HCT116 (cell line): ENCODE measurements around the gene NFE2L2. TPM values are rescaled to one million over a fixed set of nuclear protein-coding genes. Genes with fewer than 3 reads are reported as not detected.

Experiments
- ATAC-seq: fragments of 200-7000 bp; cut with Tn5 transposase; 2 replicates; pipeline ENCODE4 v1.9.1; 2020; ENCODE audit warnings: mild to moderate bottlenecking, moderate library complexity
- BruUV-seq: library from RNA; stranded (reverse); fragments of 400-500 nt; replicated peaks from 2 replicates; lab custom pipeline; 2021; lab: Mats Ljungman, UMichigan
- CTCF ChIA-PET: fragments of 300-600 bp; sonication (Branson Sonifier 250); formaldehyde crosslinking; loops from one replicate; lab custom pipeline; 2021; ENCODE audit warnings: antibody characterized with exemption; lab: Charles Lee
- POLR2A ChIA-PET: fragments of 300-600, 350-600 bp; sonication (Branson Sonifier 250); formaldehyde crosslinking; loops from one replicate; lab custom pipeline; 2021; ENCODE audit warnings: antibody characterized with exemption; lab: Charles Lee
- RAD21 ChIA-PET, 2 experiments: fragments of 300-600 bp; sonication (Branson Sonifier 250); formaldehyde crosslinking; loops; one replicate each; lab custom pipeline; 2023; ENCODE audit warnings: low total read pairs in 2 of 2; ENCODE audit not compliant: uncharacterized antibody in 2 of 2, unreplicated experiment in 2 of 2, low non-redundant PET in 1 of 2; lab: Charles Lee
- DNase-seq: peaks from one replicate; pipeline ENCODE4 v3.0.0-alpha.2; 2010; ENCODE audit warnings: low read depth, low spot score
- H2AFZ ChIP-seq: fragments of 200-600 bp; shearing (Covaris generic), sonication (generic); 2 replicates; pipeline ENCODE4 v1.6.1; 2017; ENCODE audit warnings: low read depth, mixed run types, mixed read lengths, antibody characterized with exemption, low read length; ENCODE audit not compliant: poor library complexity, severe bottlenecking
- H3K27ac ChIP-seq: 2 replicates; pipeline ENCODE4 v1.5.1; 2012; ENCODE audit warnings: low read depth, low read length
- H3K27me3 ChIP-seq: fragments of 200-600 bp; sonication (generic); 2 replicates; pipeline ENCODE4 v1.6.1; 2016; ENCODE audit warnings: mixed run types, low read length, mixed read lengths; ENCODE audit not compliant: insufficient read depth
- H3K36me3 ChIP-seq, 2 experiments: fragments of 200-500 bp in 1 of 2; fragments of 200-600 bp in 1 of 2; sonication (Bioruptor generic) in 1 of 2; sonication (generic) in 1 of 2; 2 replicates each; pipeline versions ENCODE4 v1.5.1 to v1.6.1; 2014 to 2016; ENCODE audit warnings: low read length in 2 of 2, inconsistent platforms in 1 of 2, mixed read lengths in 1 of 2, mixed run types in 1 of 2; ENCODE audit not compliant: insufficient read depth in 2 of 2, control insufficient read depth in 1 of 2
- H3K4me1 ChIP-seq, 2 experiments: fragments of 200-600 bp in 1 of 2; sonication (generic) in 1 of 2; 2 replicates each; pipeline versions ENCODE4 v1.5.1 to v1.6.1; 2012 to 2017; ENCODE audit warnings: low read length in 2 of 2, inconsistent platforms in 1 of 2, mild to moderate bottlenecking in 1 of 2, mixed read lengths in 1 of 2, mixed run types in 1 of 2, moderate library complexity in 1 of 2; ENCODE audit not compliant: insufficient read depth in 2 of 2, control insufficient read depth in 1 of 2
- H3K4me2 ChIP-seq: fragments of 200-600 bp; sonication (generic); 2 replicates; pipeline ENCODE4 v1.6.1; 2017; ENCODE audit warnings: mixed run types, low read length, mixed read lengths
- H3K4me3 ChIP-seq, 2 experiments: fragments of 200-600 bp in 1 of 2; sonication (generic) in 1 of 2; replicated peaks in 1 of 2; 2 replicates each; pipeline ENCODE4 v1.5.1; 2011 to 2016; ENCODE audit warnings: low read length in 2 of 2, control low read depth in 1 of 2, low read depth in 1 of 2, mild to moderate bottlenecking in 1 of 2, mixed read lengths in 1 of 2, mixed run types in 1 of 2
- H3K79me2 ChIP-seq: fragments of 200-600 bp; sonication (generic); 2 replicates; pipeline ENCODE4 v1.6.1; 2017; ENCODE audit warnings: mild to moderate bottlenecking, mixed run types, low read length, moderate library complexity, mixed read lengths; ENCODE audit not compliant: insufficient read depth
- H3K9ac ChIP-seq: fragments of 200-600 bp; sonication (generic); 2 replicates; pipeline ENCODE4 v1.6.1; 2016; ENCODE audit warnings: low read length, mixed read lengths
- H3K9me2 ChIP-seq: fragments of 200-600 bp; sonication (generic), shearing (Covaris generic); 2 replicates; pipeline ENCODE4 v1.6.1; 2017; ENCODE audit warnings: mixed run types, mild to moderate bottlenecking, moderate library complexity; ENCODE audit not compliant: insufficient read depth
- H3K9me3 ChIP-seq, 2 experiments: fragments of 200-500 bp in 1 of 2; fragments of 200-600 bp in 1 of 2; sonication (Bioruptor generic) in 1 of 2; sonication (generic) in 1 of 2; 2 replicates each; pipeline ENCODE4 v1.6.1; 2014 to 2017; ENCODE audit warnings: low read length in 2 of 2, mixed read lengths in 2 of 2, inconsistent platforms in 1 of 2, low read depth in 1 of 2, mild to moderate bottlenecking in 1 of 2, mixed run types in 1 of 2, moderate library complexity in 1 of 2; ENCODE audit not compliant: control insufficient read depth in 1 of 2, insufficient read depth in 1 of 2
- H4K20me1 ChIP-seq: fragments of 200-600 bp; sonication (generic), shearing (Covaris generic); 2 replicates; pipeline ENCODE4 v1.6.1; 2017; ENCODE audit warnings: mixed run types, mild to moderate bottlenecking, moderate library complexity; ENCODE audit not compliant: insufficient read depth
- CTCF ChIP-seq, 3 experiments: fragments of 200-600 bp in 1 of 3; sonication (generic) in 1 of 3; IDR thresholded peaks in 2 of 3; conservative IDR thresholded peaks in 1 of 3; 2 replicates each; pipeline ENCODE4 v1.5.1; 2012 to 2017; ENCODE audit warnings: low read depth in 2 of 3, low read length in 2 of 3, antibody characterized with exemption in 1 of 3, borderline replicate concordance in 1 of 3, control low read depth in 1 of 3, mild to moderate bottlenecking in 1 of 3, mixed read lengths in 1 of 3, mixed run types in 1 of 3, moderate library complexity in 1 of 3; ENCODE audit not compliant: insufficient read depth in 1 of 3
- EZH2 ChIP-seq: fragments of 200-600 bp; sonication (generic); IDR thresholded peaks from 2 replicates; pipeline ENCODE4 v1.6.1; 2017; ENCODE audit warnings: antibody characterized with exemption, mixed run types
- FOSL1 ChIP-seq: IDR thresholded peaks from 2 replicates; pipeline ENCODE4 v1.6.1; 2012; ENCODE audit warnings: low read depth
- JUND ChIP-seq: IDR thresholded peaks from 2 replicates; pipeline ENCODE4 v1.6.1; 2012
- MAX ChIP-seq: IDR thresholded peaks from 2 replicates; pipeline ENCODE4 v1.6.1; 2012
- SRF ChIP-seq: IDR thresholded peaks from 2 replicates; pipeline ENCODE4 v1.6.1; 2012; ENCODE audit warnings: low read depth
- TCF7L2 ChIP-seq: IDR thresholded peaks from 2 replicates; pipeline ENCODE4 v1.7.0; 2011; ENCODE audit warnings: borderline replicate concordance, inconsistent platforms; ENCODE audit not compliant: insufficient read depth, insufficient read length; ENCODE audit errors: extremely low read depth
- ZBTB33 ChIP-seq: IDR thresholded peaks from 2 replicates; pipeline ENCODE4 v1.6.1; 2011; ENCODE audit warnings: mild to moderate bottlenecking, low read length, moderate library complexity; ENCODE audit not compliant: insufficient replicate concordance; ENCODE audit errors: extremely low read depth
- intact Hi-C: fragments of 100-400 bp; cut with micrococcal nuclease; formaldehyde crosslinking; loops from 2 replicates; pipeline ENCODE4 v1.10.0; 2022
- total RNA-seq: library from RNA; stranded (reverse); gene quantifications from one replicate; pipeline ENCODE4 v1.2.1, GENCODE V29; 2021; ENCODE audit not compliant: unreplicated experiment

The NFE2L2 gene
- total RNA-seq, 1 experiment from 2014 or later, result 106 TPM

GRCh38 chr2:177275040-177275742, 10.7 kb upstream of the NFE2L2 start:
- BruUV-seq, result no TSS peak
- H3K4me2 ChIP-seq, result no peak overlapping the region
- H3K36me3 ChIP-seq, result no peaks in the 10 kb centered on the region
- RAD21 ChIA-PET, result no interaction called here
- no peaks in the 10 kb centered on the region for H3K4me1 ChIP-seq
- H3K9ac ChIP-seq, result no peak overlapping the region
- H3K27ac ChIP-seq, result no peak overlapping the region
- no peaks in the 10 kb centered on the region for H3K9me2 ChIP-seq
- no peak for TF ChIP-seq EZH2
- TF ChIP-seq CTCF (IDR thresholded peaks at IDR 0.05 in 2 of 3, conservative IDR thresholded peaks at IDR 0.05 in 1 of 3; ENCODE audit: borderline replicate concordance in 1 of 3, insufficient read depth in 1 of 3, low read depth in 2 of 3, low read length in 2 of 3), result no peak
- no peak for TF ChIP-seq FOSL1
- no peak for TF ChIP-seq JUND
- no peak for TF ChIP-seq ZBTB33
- TF ChIP-seq SRF, result no peak
- no peak for TF ChIP-seq MAX
- TF ChIP-seq TCF7L2, result no peak
- CTCF ChIA-PET, result no interaction called here
- H3K79me2 ChIP-seq, result no peaks in the 10 kb centered on the region
- intact Hi-C loops, result no loop called here
- DNase-seq (no peak), ATAC-seq (no peak)
- no peak overlapping the region for H3K4me3 ChIP-seq
- H3K27me3 ChIP-seq, result no peaks in the 10 kb centered on the region
- POLR2A ChIA-PET, result no interaction called here
- no peaks in the 10 kb centered on the region for H4K20me1 ChIP-seq
- H2AFZ ChIP-seq, result no peak overlapping the region
- H3K9me3 ChIP-seq, result no peaks in the 10 kb centered on the region
